GM19463 (cell line): ENCODE results near the gene IRF7.

Source experiments
- ATAC-seq: cut with Tn5 transposase; IDR thresholded peaks from one replicate; pipeline ENCODE4 v1.9.1; 2021; ENCODE audit warnings: mild to moderate bottlenecking, moderate library complexity; ENCODE audit not compliant: unreplicated experiment

Gene IRF7

GRCh38 chr11:621838-622237, 6.1 kb upstream of the IRF7 start:
- ATAC-seq = no peak

- ATAC-seq = no peak
Observed at GRCh38 chr11:620935-621814, 5.4 kb upstream of the IRF7 start.

GRCh38 chr11:620201-620600, 4.5 kb upstream of the IRF7 start:
- no peak for ATAC-seq

DNA sequence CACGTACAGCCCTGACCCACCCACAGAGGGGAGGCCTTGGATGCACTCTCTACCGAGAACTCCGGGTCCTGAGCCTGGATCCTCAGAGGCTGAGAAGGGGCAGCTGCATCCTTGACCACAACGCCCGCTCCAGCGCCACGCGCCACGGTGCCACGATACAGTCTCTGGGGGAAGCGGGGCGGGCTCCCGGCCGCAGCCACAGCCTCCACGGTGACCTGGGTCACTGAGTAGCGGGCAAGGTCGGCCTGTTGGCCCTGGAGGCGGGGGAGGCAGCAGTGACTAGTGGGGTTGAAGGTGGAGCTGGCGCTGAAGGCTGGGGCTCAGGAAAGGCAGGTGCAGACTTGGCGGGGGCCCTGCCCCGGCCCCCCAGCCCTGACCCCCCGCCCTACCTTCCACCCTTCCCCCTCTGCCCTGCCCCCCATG, 3.9 kb upstream of the IRF7 start:
- ATAC-seq = no peak

GRCh38 chr11:618856-619627, 3.3 kb upstream of the IRF7 start:
- no peak for ATAC-seq

- ATAC-seq = no peak
Observed at GRCh38 chr11:617912-618682, 2.3 kb upstream of the IRF7 start.

GRCh38 chr11:617199-617911, 1.6 kb upstream of the IRF7 start:
- no peak for ATAC-seq

GRCh38 chr11:616320-617198, 809 bp upstream of the IRF7 start:
- no peak for ATAC-seq

DNA sequence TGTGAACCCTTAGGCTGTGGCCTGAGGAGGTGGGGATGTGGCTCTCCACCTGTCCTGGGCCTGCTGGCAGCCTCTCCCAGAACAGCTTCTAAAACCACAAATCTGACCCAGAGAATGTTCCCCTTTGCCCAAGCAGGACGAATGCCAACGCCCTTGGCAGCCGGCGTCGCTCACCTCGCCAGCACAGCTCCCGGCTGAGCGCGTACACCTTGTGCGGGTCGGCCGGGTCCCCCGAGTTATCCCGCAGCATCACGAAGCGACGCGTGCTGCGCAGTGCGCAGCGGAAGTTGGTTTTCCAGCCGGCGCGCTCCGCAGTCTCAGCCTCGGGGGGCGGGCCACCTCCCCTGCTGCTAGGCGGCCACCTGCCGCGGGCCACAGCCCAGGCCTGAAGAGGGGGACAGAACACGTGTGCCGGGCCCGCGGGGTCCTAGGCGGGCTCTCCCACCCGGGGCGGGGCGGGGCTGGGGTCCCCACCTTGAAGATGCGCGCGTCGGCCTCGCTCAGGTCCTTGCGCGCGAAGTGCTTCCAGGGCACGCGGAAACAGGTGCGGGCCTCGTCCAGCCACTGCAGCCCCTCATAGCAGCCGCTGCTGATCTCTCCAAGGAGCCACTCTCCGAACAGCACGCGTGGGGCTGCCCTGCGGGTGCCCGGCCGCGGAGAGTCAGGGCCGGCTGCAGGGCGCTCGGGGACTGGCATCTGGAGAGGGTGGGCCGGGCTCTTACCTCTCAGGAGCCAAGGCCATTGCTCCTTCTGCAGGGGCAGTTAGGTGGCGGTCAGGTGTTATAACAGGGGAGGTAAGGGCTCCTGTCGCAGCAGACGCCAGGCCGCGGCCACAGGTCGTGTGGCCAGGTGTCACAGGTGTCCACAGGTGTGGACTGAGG, 887 bp downstream of the IRF7 start:
- no peak for ATAC-seq

GRCh38 chr11:614021-614622, 1.6 kb downstream of the IRF7 start:
- no peak for ATAC-seq

- ATAC-seq = no peak
Observed at GRCh38 chr11:613369-613968, 2.3 kb downstream of the IRF7 start.

- no peak for ATAC-seq
Observed at GRCh38 chr11:612961-613300, 2.8 kb downstream of the IRF7 start.

GRCh38 chr11:612201-612960, 3.4 kb downstream of the IRF7 start:
- ATAC-seq = no peak

DNA sequence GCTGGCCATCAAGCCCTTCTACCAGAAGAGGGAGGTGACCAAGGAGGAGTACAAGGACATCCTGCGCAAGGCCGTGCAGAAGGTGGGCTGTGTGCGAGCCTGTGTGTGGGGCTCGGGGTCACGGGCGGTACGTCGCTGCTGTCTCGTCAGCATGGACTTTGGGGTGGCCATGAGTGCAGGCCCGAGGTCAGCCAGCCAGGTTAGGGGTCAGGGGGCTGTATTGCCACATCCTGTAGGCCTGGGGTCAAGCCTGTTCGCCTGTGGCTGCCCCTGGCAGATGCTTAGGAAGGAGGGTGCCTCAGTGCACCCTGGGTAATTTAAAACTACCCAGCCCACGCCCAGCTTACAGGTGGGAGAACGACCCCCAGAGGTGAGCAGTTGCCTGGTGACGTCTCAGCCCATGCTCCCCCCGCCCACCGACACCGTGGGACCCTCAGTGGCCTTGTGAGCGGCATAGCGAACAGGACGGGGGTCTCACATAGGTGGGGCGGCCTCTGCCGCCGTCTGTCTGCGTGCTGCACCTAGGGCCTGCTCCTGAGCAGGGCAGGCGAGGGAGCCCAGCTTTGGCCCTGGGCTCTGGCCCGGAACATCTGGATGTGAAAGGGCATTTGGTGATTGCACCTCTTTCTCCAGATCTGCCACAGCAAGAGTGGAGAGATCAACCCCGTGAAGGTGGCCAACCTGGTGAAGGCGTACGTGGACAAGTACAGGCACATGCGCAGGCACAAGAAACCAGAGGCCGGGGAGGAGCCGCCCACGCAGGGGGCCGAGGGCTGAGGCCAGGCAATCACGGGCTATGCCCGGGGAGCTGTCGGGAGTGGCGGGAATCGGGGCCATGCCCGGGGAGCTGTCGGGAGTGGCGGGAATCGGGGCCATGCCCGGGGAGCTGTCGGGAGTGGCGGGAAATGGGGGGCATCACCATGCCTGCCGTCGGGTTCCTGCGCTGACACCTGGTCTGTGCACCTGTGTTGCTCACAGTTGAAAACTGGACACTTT, 4.5 kb downstream of the IRF7 start:
- no peak for ATAC-seq

GRCh38 chr11:610146-610801, 5.5 kb downstream of the IRF7 start:
- no peak for ATAC-seq
